Transverse colon (tissue), 4 donors: ENCODE results near the gene ADCY1. TPM values are rescaled to one million over a fixed set of nuclear protein-coding genes. Genes with fewer than 3 reads are reported as not detected.

Experiments
- DNase-seq: peaks from one replicate; pipeline ENCODE4 v3.0.0-alpha.2; 2019
- H3K27ac ChIP-seq, 4 donors: fragments of 200-600 bp; sonication (generic); 2 replicates each; pipeline ENCODE4 v1.5.1; 2016 to 2018; ENCODE audit warnings: inconsistent platforms in 4 of 4
- H3K27me3 ChIP-seq: fragments of 200-600 bp; sonication (generic); 2 replicates; pipeline ENCODE4 v1.5.1; 2017; ENCODE audit warnings: inconsistent platforms
- H3K36me3 ChIP-seq, 4 donors: fragments of 200-600 bp; sonication (generic); 2 replicates each; pipeline ENCODE4 v1.5.1; 2017 to 2019; ENCODE audit warnings: inconsistent platforms in 4 of 4
- H3K4me1 ChIP-seq, 4 donors: fragments of 200-600 bp; sonication (generic); 2 replicates each; pipeline ENCODE4 v1.5.1; 2017 to 2020; ENCODE audit warnings: inconsistent platforms in 4 of 4
- H3K4me3 ChIP-seq, 4 donors: fragments of 200-600 bp; sonication (generic); 1 replicate in 1 of 4; 2 replicates in 3 of 4; pipeline versions ENCODE4 v1.5.1 to v1.6.1; 2017 to 2019; ENCODE audit warnings: inconsistent platforms in 4 of 4
- H3K9me3 ChIP-seq, 2 donors: fragments of 200-600 bp; sonication (generic); 2 replicates each; pipeline ENCODE4 v1.5.1; 2017 to 2019; ENCODE audit warnings: inconsistent platforms in 2 of 2
- CTCF ChIP-seq, 5 experiments: fragments of 200-600 bp in 3 of 5; fragments of 450-650 bp in 2 of 5; sonication (generic) in 3 of 5; IDR thresholded peaks; 1 replicate in 2 of 5; 2 replicates in 3 of 5; pipeline ENCODE4 v1.5.1; 2016 to 2017; ENCODE audit warnings: antibody characterized with exemption in 5 of 5, inconsistent platforms in 3 of 5, mild to moderate bottlenecking in 2 of 5, moderate library complexity in 1 of 5
- EP300 ChIP-seq: sonication (generic); formaldehyde crosslinking; IDR thresholded peaks from one replicate; pipeline ENCODE4 v1.6.1; 2017; ENCODE audit warnings: antibody characterized with exemption, low read depth
- POLR2A ChIP-seq: fragments of 450-650 bp; IDR thresholded peaks from one replicate; pipeline ENCODE4 v1.6.1; 2016; ENCODE audit warnings: antibody characterized with exemption, mild to moderate bottlenecking, moderate library complexity
- POLR2AphosphoS5 ChIP-seq, 3 donors: sonication (generic); formaldehyde crosslinking; IDR thresholded peaks; one replicate each; pipeline ENCODE4 v1.6.1; 2016; ENCODE audit warnings: antibody characterized with exemption in 3 of 3
- WGBS, 2 donors: methylation state at CpG; one replicate each; pipeline ENCODE4 v1.1.5; 2018; ENCODE audit warnings: low coverage in 1 of 2; 5-methylcytosine and 5-hydroxymethylcytosine counted together
- in situ Hi-C, 4 donors: fragments of 200-750 bp; cut with MboI; loops; one replicate each; pipeline versions ENCODE4 v1.15.0 to v1.15.1; 2017; ENCODE audit warnings: low sequenced_read_pairs in 3 of 4, low pct_ligation_motif_present in 1 of 4, low pct_unique_long_range_greater_than_20kb in 1 of 4
- intact Hi-C: fragments of 100-400 bp; cut with DNase I; formaldehyde crosslinking; loops from one replicate; pipeline ENCODE4 v1.15.1; 2023; ENCODE audit warnings: low total_unique reads
- total RNA-seq, 4 donors: library from RNA; depleted of rRNA; stranded (reverse); fragments of >200 nt; gene quantifications; one replicate each; pipeline ENCODE4 v1.1.0, GENCODE V29; 2016

ADCY1 gene
- total RNA-seq, 4 donors from 2014 or later: 0.16 to 0.41 TPM; not detected in 2

- 89 to 93% methylated on average over 3 to 6 of the region's 6 CpGs for WGBS, 2 donors
- H3K27me3 ChIP-seq: no peaks in the 10 kb centered on the region
- DNase-seq: no peak
- H3K4me3 ChIP-seq: no peak overlapping the region
- H3K27ac ChIP-seq: no peak overlapping the region
- intact Hi-C loops: no loop called here
- in situ Hi-C loops: loop anchor here in 1 of 4 donors (25.0 kb wide), 1 partner anchor 200 kb away; the partner anchor contains the start of gene CCDC201
- TF ChIP-seq POLR2A: no peak
- no peak for TF ChIP-seq CTCF (IDR thresholded peaks at IDR 0.05)
- TF ChIP-seq EP300: no peak
- TF ChIP-seq POLR2AphosphoS5 (IDR thresholded peaks at IDR 0.05): no peak
- no peaks in the 10 kb centered on the region for H3K4me1 ChIP-seq
- no peaks in the 10 kb centered on the region for H3K36me3 ChIP-seq
- no peaks in the 10 kb centered on the region for H3K9me3 ChIP-seq
These were observed 87.8 kb downstream of the ADCY1 start for GRCh38 chr7:45662018-45662417.

GRCh38 chr7:45662540-45663166, 88.5 kb downstream of the ADCY1 start:
- no peak for DNase-seq
- intact Hi-C loops (no loop called here), in situ Hi-C loops (loop anchor here in 1 of 4 donors (25.0 kb wide), 1 partner anchor 200 kb away; the partner anchor contains the start of gene CCDC201)
- H3K4me3 ChIP-seq: no peak overlapping the region
- no peak for TF ChIP-seq POLR2A
- no peak for TF ChIP-seq CTCF (IDR thresholded peaks at IDR 0.05)
- no peak for TF ChIP-seq EP300
- TF ChIP-seq POLR2AphosphoS5 (IDR thresholded peaks at IDR 0.05): no peak
- H3K36me3 ChIP-seq: no peaks in the 10 kb centered on the region
- no peaks in the 10 kb centered on the region for H3K9me3 ChIP-seq
- H3K4me1 ChIP-seq: no peaks in the 10 kb centered on the region
- no peak overlapping the region for H3K27ac ChIP-seq
- no peaks in the 10 kb centered on the region for H3K27me3 ChIP-seq
- WGBS, 2 donors: 79% methylated on average over 15 of the region's 15 CpGs; no CpG with 5 or more reads in 1 of the 2 donors

- Histone ChIP-seq H3K4me1 (no peaks in the 10 kb centered on the region), H3K4me3 (no peak overlapping the region), H3K9me3 (no peaks in the 10 kb centered on the region), H3K27ac (no peak overlapping the region), H3K27me3 (no peaks in the 10 kb centered on the region), H3K36me3 (no peaks in the 10 kb centered on the region)
- WGBS, 2 donors: 77 to 94% methylated on average over 6 to 20 of the region's 20 CpGs
- in situ Hi-C loops (loop anchor here in 1 of 4 donors (25.0 kb wide), 1 partner anchor 199 kb away; the partner anchor contains the start of gene CCDC201), intact Hi-C loops (no loop called here)
- TF ChIP-seq CTCF (IDR thresholded peaks at IDR 0.05) (peak; percentile 46 to 76 (median 66)), POLR2AphosphoS5 (IDR thresholded peaks at IDR 0.05) (no peak)
- peak; percentile 28 for DNase-seq
These were observed 89.2 kb downstream of the ADCY1 start for GRCh38 chr7:45663167-45663921.

GRCh38 chr7:45663965-45664633, 89.9 kb downstream of the ADCY1 start:
- Histone ChIP-seq H3K4me1 (no peaks in the 10 kb centered on the region), H3K4me3 (no peak overlapping the region), H3K27me3 (no peaks in the 10 kb centered on the region), H3K36me3 (no peaks in the 10 kb centered on the region), H3K9me3 (no peaks in the 10 kb centered on the region), H3K27ac (no peak overlapping the region)
- no peak for DNase-seq
- WGBS, 2 donors: 84 to 85% methylated on average over 3 to 9 of the region's 9 CpGs
- TF ChIP-seq POLR2A (no peak), POLR2AphosphoS5 (IDR thresholded peaks at IDR 0.05) (no peak), CTCF (IDR thresholded peaks at IDR 0.05) (no peak), EP300 (no peak)
- in situ Hi-C loops (loop anchor here in 1 of 4 donors (25.0 kb wide), 1 partner anchor 198 kb away; the partner anchor contains the start of gene CCDC201), intact Hi-C loops (no loop called here)
